IMR-90 (cell line): Measurements from ENCODE around the gene RNF175. TPM values are rescaled to one million over a fixed set of nuclear protein-coding genes. Genes with fewer than 3 reads are reported as not detected.

Source experiments
- ATAC-seq: fragments of 200-7000 bp; cut with Tn5 transposase; 2 replicates; pipeline ENCODE4 v1.9.1; 2020; ENCODE audit warnings: low read depth, mild to moderate bottlenecking, moderate library complexity
- BruUV-seq: library from RNA; stranded (reverse); fragments of 400-500 nt; replicated peaks from 2 replicates; lab custom pipeline; 2021; lab: Mats Ljungman, UMichigan
- CTCF ChIA-PET: fragments of 300-600 bp; formaldehyde crosslinking; extraction: SDS; loops from one replicate; lab custom pipeline; 2021; ENCODE audit warnings: antibody characterized with exemption; lab: Yijun Ruan, JAX
- POLR2A ChIA-PET: fragments of 300-600 bp; sonication (Branson Sonifier 250); formaldehyde crosslinking; loops from one replicate; lab custom pipeline; 2022; ENCODE audit warnings: antibody characterized with exemption; ENCODE audit not compliant: unreplicated experiment; lab: Charles Lee
- DNase-seq: peaks from one replicate; pipeline ENCODE4 v3.0.0; 2013
- H2AFZ ChIP-seq: replicated peaks from 2 replicates; pipeline ENCODE3; 2013; ENCODE audit warnings: low read length, mild to moderate bottlenecking; ENCODE audit not compliant: poor library complexity
- H2AK5ac ChIP-seq: 2 replicates; pipeline ENCODE4 v1.6.1; 2013; ENCODE audit warnings: low read depth, low read length, inconsistent platforms
- H2AK9ac ChIP-seq: replicated peaks from 2 replicates; pipeline ENCODE3; 2013; ENCODE audit warnings: mild to moderate bottlenecking, low read depth, low read length, moderate library complexity; ENCODE audit not compliant: poor library complexity
- H2BK120ac ChIP-seq: 2 replicates; pipeline ENCODE4 v1.6.1; 2013; ENCODE audit warnings: low read depth, low read length, inconsistent platforms
- H2BK15ac ChIP-seq: 3 replicates; pipeline ENCODE4 v1.6.1; 2013; ENCODE audit warnings: low read depth, low read length, inconsistent platforms
- H2BK20ac ChIP-seq: 2 replicates; pipeline ENCODE4 v1.6.1; 2013; ENCODE audit warnings: low read depth, mild to moderate bottlenecking, inconsistent platforms, low read length, moderate library complexity
- H2BK5ac ChIP-seq: 2 replicates; pipeline ENCODE4 v1.6.1; 2013; ENCODE audit warnings: mild to moderate bottlenecking, low read depth, low read length, inconsistent platforms; ENCODE audit not compliant: poor library complexity, severe bottlenecking
- H3K14ac ChIP-seq: replicated peaks from 2 replicates; pipeline ENCODE4 v1.6.1; 2013; ENCODE audit warnings: low read depth, low read length, inconsistent platforms
- H3K18ac ChIP-seq: 2 replicates; pipeline ENCODE4 v1.6.1; 2013; ENCODE audit warnings: low read depth, low read length, control low read depth
- H3K23ac ChIP-seq: 2 replicates; pipeline ENCODE4 v1.6.1; 2013; ENCODE audit warnings: low read depth, low read length, inconsistent platforms
- H3K27ac ChIP-seq: 2 replicates; pipeline ENCODE4 v1.5.1; 2013; ENCODE audit warnings: mild to moderate bottlenecking, control low read depth, low read length; ENCODE audit not compliant: insufficient read depth
- H3K27me3 ChIP-seq: 2 replicates; pipeline ENCODE4 v1.6.1; 2013; ENCODE audit warnings: low read length; ENCODE audit not compliant: control insufficient read depth, insufficient read depth
- H3K36me3 ChIP-seq: 2 replicates; pipeline ENCODE4 v1.6.1; 2013; ENCODE audit warnings: low read length, mixed read lengths; ENCODE audit not compliant: control insufficient read depth, insufficient read depth
- H3K4ac ChIP-seq: 2 replicates; pipeline ENCODE4 v1.6.1; 2013; ENCODE audit warnings: low read depth, low read length, inconsistent platforms
- H3K4me1 ChIP-seq: 2 replicates; pipeline ENCODE4 v1.6.1; 2013; ENCODE audit warnings: low read length, mixed read lengths; ENCODE audit not compliant: control insufficient read depth, insufficient read depth
- H3K4me2 ChIP-seq: 2 replicates; pipeline ENCODE4 v1.6.1; 2013; ENCODE audit warnings: low read depth, mild to moderate bottlenecking, control low read depth, low read length, moderate library complexity
- H3K4me3 ChIP-seq: 2 replicates; pipeline ENCODE4 v1.5.1; 2013; ENCODE audit warnings: low read depth, mild to moderate bottlenecking, control low read depth, low read length, moderate library complexity; ENCODE audit not compliant: insufficient read depth
- H3K56ac ChIP-seq: 2 replicates; pipeline ENCODE4 v1.6.1; 2013; ENCODE audit warnings: low read length, inconsistent platforms; ENCODE audit not compliant: insufficient read depth; ENCODE audit errors: extremely low read depth
- H3K79me1 ChIP-seq, 2 experiments: 2 replicates each; pipeline ENCODE4 v1.6.1; 2013; ENCODE audit warnings: low read length in 2 of 2, inconsistent platforms in 1 of 2, low read depth in 1 of 2
- H3K9ac ChIP-seq: 2 replicates; pipeline ENCODE4 v1.6.1; 2013; ENCODE audit warnings: low read depth, low read length, control low read depth
- H3K9me1 ChIP-seq: 2 replicates; pipeline ENCODE4 v1.6.1; 2013; ENCODE audit warnings: low read length, inconsistent platforms; ENCODE audit not compliant: insufficient read depth
- H3K9me3 ChIP-seq: 2 replicates; pipeline ENCODE4 v1.6.1; 2013; ENCODE audit warnings: low read length; ENCODE audit not compliant: control insufficient read depth, insufficient read depth
- H4K20me1 ChIP-seq: 2 replicates; pipeline ENCODE4 v1.6.1; 2013; ENCODE audit warnings: low read length, inconsistent platforms; ENCODE audit not compliant: insufficient read depth
- H4K5ac ChIP-seq: 2 replicates; pipeline ENCODE4 v1.6.1; 2013; ENCODE audit warnings: mild to moderate bottlenecking, low read depth, low read length, control low read depth
- H4K8ac ChIP-seq, 2 experiments: 2 replicates each; pipeline ENCODE4 v1.6.1; 2013; ENCODE audit warnings: low read depth in 2 of 2, low read length in 2 of 2, control low read depth in 1 of 2, inconsistent platforms in 1 of 2
- H4K91ac ChIP-seq: 2 replicates; pipeline ENCODE4 v1.6.1; 2013; ENCODE audit warnings: low read depth, low read length, inconsistent platforms; ENCODE audit not compliant: insufficient read depth
- BHLHE40 ChIP-seq: fragments of 150-350 bp; IDR thresholded peaks from 2 replicates; pipeline ENCODE4 v1.6.1; 2016; ENCODE audit warnings: mild to moderate bottlenecking, low read depth, low read length
- CEBPB ChIP-seq: IDR thresholded peaks from 2 replicates; pipeline ENCODE4 v1.6.1; 2012; ENCODE audit warnings: low read depth, low read length, improper control_type of control experiment
- CHD1 ChIP-seq: IDR thresholded peaks from 2 replicates; pipeline ENCODE4 v1.6.1; 2012; ENCODE audit warnings: low read depth, low read length, improper control_type of control experiment
- FOS ChIP-seq: fragments of 150-350 bp; IDR thresholded peaks from 2 replicates; pipeline ENCODE4 v1.6.1; 2016; ENCODE audit warnings: low read depth, low read length
- MAFK ChIP-seq: IDR thresholded peaks from 2 replicates; pipeline ENCODE4 v1.6.1; 2012; ENCODE audit warnings: low read depth, low read length, improper control_type of control experiment
- MAZ ChIP-seq: IDR thresholded peaks from 2 replicates; pipeline ENCODE4 v1.6.1; 2012; ENCODE audit warnings: low read depth, mild to moderate bottlenecking, low read length, improper control_type of control experiment, moderate library complexity, borderline replicate concordance
- MXI1 ChIP-seq: IDR thresholded peaks from 2 replicates; pipeline ENCODE4 v1.6.1; 2012; ENCODE audit warnings: low read depth, mild to moderate bottlenecking, low read length, moderate library complexity, borderline replicate concordance
- NFE2L2 ChIP-seq: fragments of 150-350 bp; IDR thresholded peaks from 2 replicates; pipeline ENCODE4 v1.6.1; 2016; ENCODE audit warnings: low read depth, mild to moderate bottlenecking, low read length
- POLR2A ChIP-seq: IDR thresholded peaks from 2 replicates; pipeline ENCODE4 v1.6.1; 2012; ENCODE audit warnings: mild to moderate bottlenecking, low read depth, low read length
- RAD21 ChIP-seq: IDR thresholded peaks from 2 replicates; pipeline ENCODE4 v1.6.1; 2012; ENCODE audit warnings: low read length, improper control_type of control experiment
- RCOR1 ChIP-seq: IDR thresholded peaks from 2 replicates; pipeline ENCODE4 v1.6.1; 2012; ENCODE audit warnings: mild to moderate bottlenecking, low read length, improper control_type of control experiment; ENCODE audit not compliant: insufficient replicate concordance
- RFX5 ChIP-seq: IDR thresholded peaks from 2 replicates; pipeline ENCODE4 v1.8.0; 2012; ENCODE audit warnings: low read depth, mild to moderate bottlenecking, low read length, moderate library complexity
- SMC3 ChIP-seq: fragments of 150-350 bp; IDR thresholded peaks from 2 replicates; pipeline ENCODE4 v1.6.1; 2016; ENCODE audit warnings: low read depth, mild to moderate bottlenecking, antibody characterized with exemption, low read length, moderate library complexity
- WGBS, 2 experiments: methylation state at CpG; one replicate each; pipeline versions ENCODE4 v1.1.5 to v1.1.7; 2013; ENCODE audit warnings: missing lambda C conversion rate in 2 of 2; ENCODE audit not compliant: insufficient read length in 1 of 2; ENCODE audit errors: extremely low coverage in 2 of 2; 5-methylcytosine and 5-hydroxymethylcytosine counted together
- dilution Hi-C: fragments of 300-500 bp; cut with HindIII; formaldehyde crosslinking; loops from one replicate; pipeline ENCODE4 v1.14.3; 2018; ENCODE audit warnings: low sequenced_read_pairs; ENCODE audit not compliant: unreplicated experiment
- in situ Hi-C: fragments of 300-500 bp; cut with MboI; formaldehyde crosslinking; loops from 3 replicates; pipeline ENCODE4 v1.14.3; 2019; ENCODE audit warnings: low sequenced_read_pairs, inconsistent platforms, mixed read lengths
- intact Hi-C: fragments of 100-400 bp; cut with micrococcal nuclease; formaldehyde crosslinking; loops from 2 replicates; pipeline ENCODE4 v1.10.0; 2022
- polyA plus RNA-seq, 3 experiments: library from polyadenylated mRNA; depleted of rRNA; stranded (reverse); fragments of >200 nt; gene quantifications; 2 replicates each; pipeline ENCODE4 v1.2.3, GENCODE V29; 2012; ENCODE audit warnings: low replicate concordance in 1 of 3
- total RNA-seq: library from RNA; depleted of rRNA; stranded (reverse); fragments of >200 nt; gene quantifications from 2 replicates; pipeline ENCODE4 v1.2.3, GENCODE V29; 2012
- TF ChIP-seq, protein P1 (sequence below): conservative IDR thresholded peaks from 2 replicates; pipeline ENCODE4 v1.5.1; 2012; ENCODE audit warnings: mild to moderate bottlenecking, low read depth, low read length, improper control_type of control experiment
- TF ChIP-seq, protein P2 (sequence below): fragments of 150-350 bp; IDR thresholded peaks from 2 replicates; pipeline ENCODE4 v1.6.1; 2016; ENCODE audit warnings: low read depth, mild to moderate bottlenecking, low read length, moderate library complexity, borderline replicate concordance

RNF175 gene
- total and polyA plus RNA-seq, 2 of the 4 experiments (the other 2 are of a cell fraction): not detected

DNA sequence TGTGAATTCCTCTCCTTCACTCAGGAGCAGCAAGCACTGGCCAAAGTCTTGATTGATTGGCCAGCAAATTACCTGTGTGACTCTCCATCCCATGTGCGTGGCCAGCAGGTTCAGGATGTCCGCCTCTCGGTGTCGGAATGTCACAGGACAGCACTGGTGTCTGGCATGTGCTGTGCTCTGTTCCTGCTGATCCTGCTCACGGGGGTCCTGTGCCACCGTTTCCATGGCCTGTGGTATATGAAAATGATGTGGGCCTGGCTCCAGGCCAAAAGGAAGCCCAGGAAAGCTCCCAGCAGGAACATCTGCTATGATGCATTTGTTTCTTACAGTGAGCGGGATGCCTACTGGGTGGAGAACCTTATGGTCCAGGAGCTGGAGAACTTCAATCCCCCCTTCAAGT is 55.3 kb downstream of the RNF175 start:
- H4K91ac ChIP-seq: no peak overlapping the region
- H3K27me3 ChIP-seq: no peaks in the 10 kb centered on the region
- H4K8ac ChIP-seq: no peak overlapping the region
- no peak overlapping the region for H2AK9ac ChIP-seq
- 93% methylated on average over 2 of the region's 7 CpGs; no CpG with 5 or more reads in 1 of the 2 experiments for WGBS, 2 experiments
- H3K79me1 ChIP-seq: no peaks in the 10 kb centered on the region
- H3K4me1 ChIP-seq: no peaks in the 10 kb centered on the region
- in situ Hi-C loops (no loop called here), intact Hi-C loops (no loop called here), dilution Hi-C loops (no loop called here)
- no peak overlapping the region for H3K4me2 ChIP-seq
- DNase-seq (no peak), ATAC-seq (no peak)
- no peak overlapping the region for H3K9ac ChIP-seq
- no peaks in the 10 kb centered on the region for H4K20me1 ChIP-seq
- H3K4me3 ChIP-seq: no peak overlapping the region
- H3K18ac ChIP-seq: no peak overlapping the region
- TF ChIP-seq, protein P1, sequence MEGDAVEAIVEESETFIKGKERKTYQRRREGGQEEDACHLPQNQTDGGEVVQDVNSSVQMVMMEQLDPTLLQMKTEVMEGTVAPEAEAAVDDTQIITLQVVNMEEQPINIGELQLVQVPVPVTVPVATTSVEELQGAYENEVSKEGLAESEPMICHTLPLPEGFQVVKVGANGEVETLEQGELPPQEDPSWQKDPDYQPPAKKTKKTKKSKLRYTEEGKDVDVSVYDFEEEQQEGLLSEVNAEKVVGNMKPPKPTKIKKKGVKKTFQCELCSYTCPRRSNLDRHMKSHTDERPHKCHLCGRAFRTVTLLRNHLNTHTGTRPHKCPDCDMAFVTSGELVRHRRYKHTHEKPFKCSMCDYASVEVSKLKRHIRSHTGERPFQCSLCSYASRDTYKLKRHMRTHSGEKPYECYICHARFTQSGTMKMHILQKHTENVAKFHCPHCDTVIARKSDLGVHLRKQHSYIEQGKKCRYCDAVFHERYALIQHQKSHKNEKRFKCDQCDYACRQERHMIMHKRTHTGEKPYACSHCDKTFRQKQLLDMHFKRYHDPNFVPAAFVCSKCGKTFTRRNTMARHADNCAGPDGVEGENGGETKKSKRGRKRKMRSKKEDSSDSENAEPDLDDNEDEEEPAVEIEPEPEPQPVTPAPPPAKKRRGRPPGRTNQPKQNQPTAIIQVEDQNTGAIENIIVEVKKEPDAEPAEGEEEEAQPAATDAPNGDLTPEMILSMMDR: no peak
- TF ChIP-seq MAFK: no peak
- no peak for TF ChIP-seq POLR2A
- no peak for TF ChIP-seq FOS
- TF ChIP-seq BHLHE40: no peak
- TF ChIP-seq MXI1: no peak
- no peak for TF ChIP-seq CEBPB
- TF ChIP-seq CHD1: no peak
- TF ChIP-seq SMC3: no peak
- TF ChIP-seq NFE2L2: no peak
- TF ChIP-seq MAZ: no peak
- TF ChIP-seq RCOR1: no peak
- no peak for TF ChIP-seq RFX5
- TF ChIP-seq RAD21: no peak
- TF ChIP-seq, protein P2, sequence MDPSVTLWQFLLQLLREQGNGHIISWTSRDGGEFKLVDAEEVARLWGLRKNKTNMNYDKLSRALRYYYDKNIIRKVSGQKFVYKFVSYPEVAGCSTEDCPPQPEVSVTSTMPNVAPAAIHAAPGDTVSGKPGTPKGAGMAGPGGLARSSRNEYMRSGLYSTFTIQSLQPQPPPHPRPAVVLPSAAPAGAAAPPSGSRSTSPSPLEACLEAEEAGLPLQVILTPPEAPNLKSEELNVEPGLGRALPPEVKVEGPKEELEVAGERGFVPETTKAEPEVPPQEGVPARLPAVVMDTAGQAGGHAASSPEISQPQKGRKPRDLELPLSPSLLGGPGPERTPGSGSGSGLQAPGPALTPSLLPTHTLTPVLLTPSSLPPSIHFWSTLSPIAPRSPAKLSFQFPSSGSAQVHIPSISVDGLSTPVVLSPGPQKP: no peak
- no peak overlapping the region for H3K56ac ChIP-seq
- no TSS peak for BruUV-seq
- H3K9me3 ChIP-seq: no peaks in the 10 kb centered on the region
- H3K14ac ChIP-seq: no peak overlapping the region
- no peak overlapping the region for H3K4ac ChIP-seq
- H4K5ac ChIP-seq: no peak overlapping the region
- H2BK5ac ChIP-seq: no peak overlapping the region
- CTCF ChIA-PET: no interaction called here
- no peaks in the 10 kb centered on the region for H3K36me3 ChIP-seq
- no peak overlapping the region for H2AFZ ChIP-seq
- H3K23ac ChIP-seq: no peak overlapping the region
- H2AK5ac ChIP-seq: no peak overlapping the region
- no peaks in the 10 kb centered on the region for H3K9me1 ChIP-seq
- H2BK15ac ChIP-seq: no peak overlapping the region
- H2BK20ac ChIP-seq: no peak overlapping the region
- POLR2A ChIA-PET: no interaction called here
- no peak overlapping the region for H3K27ac ChIP-seq
- no peak overlapping the region for H2BK120ac ChIP-seq
